Measurements from ENCODE around the gene MTF2.
A peak's percentile ranks its signal among the peaks of the same experiment; 100 is the strongest.

Gene MTF2

DNA sequence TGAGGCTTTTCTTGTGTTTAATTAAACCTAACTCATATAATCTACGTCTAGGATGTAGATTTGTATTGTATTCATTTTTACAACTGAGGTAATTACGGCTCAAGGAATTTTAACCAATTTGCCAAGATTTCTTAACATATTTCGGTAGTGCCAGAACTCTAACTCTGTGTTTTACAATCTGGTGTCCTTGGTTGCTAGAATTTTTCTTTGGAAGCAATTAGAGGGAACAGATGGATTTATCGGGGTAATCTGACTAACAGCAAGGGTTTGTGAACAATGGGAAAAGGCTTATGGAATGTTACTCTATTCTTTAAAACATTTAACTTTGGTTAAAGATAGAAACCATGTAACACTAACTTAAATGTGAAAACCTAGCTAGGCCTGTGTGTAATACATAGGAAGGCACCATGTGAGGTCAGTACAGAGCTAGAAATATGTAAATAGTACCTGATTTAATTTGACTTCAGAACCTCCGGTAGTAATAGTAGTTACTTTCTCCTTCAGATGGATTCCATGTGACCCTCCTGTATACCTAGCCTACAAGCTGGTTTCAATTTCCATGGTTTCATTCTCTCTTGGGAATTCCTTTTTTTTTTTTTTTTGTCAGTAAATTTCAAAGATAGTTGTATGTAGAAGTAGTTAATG, 1.2 kb downstream of the MTF2 start:
- in situ Hi-C loops (cut with MboI; ENCODE audit: low pct_unique_long_range_greater_than_20kb, low sequenced_read_pairs, unreplicated experiment), result no loop called here
- peak; percentile 79 for DNase-seq (ENCODE audit: low spot score)
- TF ChIP-seq, protein P1, sequence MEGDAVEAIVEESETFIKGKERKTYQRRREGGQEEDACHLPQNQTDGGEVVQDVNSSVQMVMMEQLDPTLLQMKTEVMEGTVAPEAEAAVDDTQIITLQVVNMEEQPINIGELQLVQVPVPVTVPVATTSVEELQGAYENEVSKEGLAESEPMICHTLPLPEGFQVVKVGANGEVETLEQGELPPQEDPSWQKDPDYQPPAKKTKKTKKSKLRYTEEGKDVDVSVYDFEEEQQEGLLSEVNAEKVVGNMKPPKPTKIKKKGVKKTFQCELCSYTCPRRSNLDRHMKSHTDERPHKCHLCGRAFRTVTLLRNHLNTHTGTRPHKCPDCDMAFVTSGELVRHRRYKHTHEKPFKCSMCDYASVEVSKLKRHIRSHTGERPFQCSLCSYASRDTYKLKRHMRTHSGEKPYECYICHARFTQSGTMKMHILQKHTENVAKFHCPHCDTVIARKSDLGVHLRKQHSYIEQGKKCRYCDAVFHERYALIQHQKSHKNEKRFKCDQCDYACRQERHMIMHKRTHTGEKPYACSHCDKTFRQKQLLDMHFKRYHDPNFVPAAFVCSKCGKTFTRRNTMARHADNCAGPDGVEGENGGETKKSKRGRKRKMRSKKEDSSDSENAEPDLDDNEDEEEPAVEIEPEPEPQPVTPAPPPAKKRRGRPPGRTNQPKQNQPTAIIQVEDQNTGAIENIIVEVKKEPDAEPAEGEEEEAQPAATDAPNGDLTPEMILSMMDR (IDR thresholded peaks at IDR 0.05; ENCODE audit: extremely low read depth, insufficient read depth, missing control alignments), result peak; percentile 68

DNA sequence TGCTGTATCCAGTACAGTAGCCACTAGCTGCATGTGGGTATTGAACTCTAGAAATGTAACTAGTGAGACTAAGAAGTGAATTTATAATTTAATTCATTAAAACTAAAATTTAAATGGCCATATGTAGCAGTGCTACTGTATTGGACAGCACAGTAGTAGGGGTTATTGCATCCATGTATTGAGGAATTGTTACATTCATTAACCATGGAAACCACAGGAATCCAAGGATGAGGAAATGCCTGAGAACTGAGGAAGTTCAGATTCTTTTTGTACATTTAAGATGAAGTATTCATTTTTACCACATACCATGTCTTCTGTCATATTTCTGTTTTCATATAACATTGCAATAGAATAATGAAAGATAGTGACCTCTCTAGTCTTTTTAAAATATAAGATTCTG, 2.6 kb downstream of the MTF2 start:
- TF ChIP-seq, protein P1 (IDR thresholded peaks at IDR 0.05; ENCODE audit: extremely low read depth, insufficient read depth, missing control alignments), result no peak
- DNase-seq (ENCODE audit: low spot score), result no peak
- in situ Hi-C loops (cut with MboI; ENCODE audit: low pct_unique_long_range_greater_than_20kb, low sequenced_read_pairs, unreplicated experiment), result no loop called here

DNA sequence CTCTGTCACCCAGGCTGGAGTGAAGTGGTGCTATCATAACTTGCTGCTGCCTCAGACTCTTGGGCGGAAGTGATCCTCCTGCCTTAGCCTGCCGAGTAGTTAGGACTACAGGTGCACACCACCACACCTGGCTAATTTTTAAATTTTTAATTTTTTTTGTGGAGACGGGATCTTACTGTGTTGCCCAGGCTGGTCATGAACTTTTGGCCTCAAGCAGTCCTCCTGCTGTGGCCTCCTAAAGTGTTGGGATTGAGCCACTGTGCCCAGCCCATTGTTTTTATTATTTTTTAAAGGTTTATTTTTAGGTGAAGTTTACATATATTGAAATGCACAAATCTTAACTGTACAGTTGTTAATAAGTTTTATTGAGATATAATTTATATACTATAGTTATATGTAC, 3.2 kb downstream of the MTF2 start:
- TF ChIP-seq, protein P1 (IDR thresholded peaks at IDR 0.05; ENCODE audit: extremely low read depth, insufficient read depth, missing control alignments), result no peak
- in situ Hi-C loops (cut with MboI; ENCODE audit: low pct_unique_long_range_greater_than_20kb, low sequenced_read_pairs, unreplicated experiment), result no loop called here
- DNase-seq (ENCODE audit: low spot score), result no peak

DNA sequence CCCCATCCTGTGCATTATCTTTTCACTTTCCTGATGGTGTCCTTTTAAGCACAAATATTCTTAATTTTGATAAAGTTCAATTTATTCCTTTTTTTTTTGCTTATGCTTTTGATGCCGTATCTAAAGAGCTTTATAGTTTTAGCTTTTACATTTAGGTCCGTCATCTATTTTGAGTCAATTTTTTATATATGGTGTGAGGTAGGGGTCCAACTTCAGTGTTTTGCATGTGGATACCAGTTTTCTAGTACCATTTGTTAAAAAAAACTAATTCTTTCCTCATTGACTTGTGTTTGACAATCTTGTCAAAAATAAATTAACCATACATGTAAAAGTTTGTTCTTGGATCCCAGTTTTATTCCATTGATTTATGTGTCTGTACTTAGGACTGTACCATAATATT, 4.9 kb downstream of the MTF2 start:
- DNase-seq (ENCODE audit: low spot score), result no peak
- in situ Hi-C loops (cut with MboI; ENCODE audit: low pct_unique_long_range_greater_than_20kb, low sequenced_read_pairs, unreplicated experiment), result no loop called here
- TF ChIP-seq, protein P1 (IDR thresholded peaks at IDR 0.05; ENCODE audit: extremely low read depth, insufficient read depth, missing control alignments), result no peak

DNA sequence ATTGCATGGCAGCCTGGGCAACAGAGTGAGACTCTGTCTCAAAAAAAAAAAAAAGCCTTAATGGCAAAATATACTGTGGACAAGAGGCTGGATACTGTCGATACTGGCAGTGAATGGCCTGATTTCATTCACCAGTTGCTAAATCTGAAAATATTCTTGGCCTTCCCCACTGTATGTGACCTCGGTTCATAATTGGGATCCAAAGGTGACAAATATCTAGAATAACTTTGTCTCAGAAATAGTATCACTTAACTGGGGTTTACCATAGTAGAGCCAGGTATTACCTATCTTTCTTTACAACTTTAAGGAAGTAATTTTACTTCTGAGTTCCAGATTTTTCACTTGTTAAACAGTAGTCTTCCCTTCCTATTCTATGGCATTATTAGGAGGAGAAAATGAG, 8.4 kb downstream of the MTF2 start:
- in situ Hi-C loops (cut with MboI; ENCODE audit: low pct_unique_long_range_greater_than_20kb, low sequenced_read_pairs, unreplicated experiment), result no loop called here
- DNase-seq (ENCODE audit: low spot score), result no peak
- TF ChIP-seq, protein P1 (IDR thresholded peaks at IDR 0.05; ENCODE audit: extremely low read depth, insufficient read depth, missing control alignments), result no peak

DNA sequence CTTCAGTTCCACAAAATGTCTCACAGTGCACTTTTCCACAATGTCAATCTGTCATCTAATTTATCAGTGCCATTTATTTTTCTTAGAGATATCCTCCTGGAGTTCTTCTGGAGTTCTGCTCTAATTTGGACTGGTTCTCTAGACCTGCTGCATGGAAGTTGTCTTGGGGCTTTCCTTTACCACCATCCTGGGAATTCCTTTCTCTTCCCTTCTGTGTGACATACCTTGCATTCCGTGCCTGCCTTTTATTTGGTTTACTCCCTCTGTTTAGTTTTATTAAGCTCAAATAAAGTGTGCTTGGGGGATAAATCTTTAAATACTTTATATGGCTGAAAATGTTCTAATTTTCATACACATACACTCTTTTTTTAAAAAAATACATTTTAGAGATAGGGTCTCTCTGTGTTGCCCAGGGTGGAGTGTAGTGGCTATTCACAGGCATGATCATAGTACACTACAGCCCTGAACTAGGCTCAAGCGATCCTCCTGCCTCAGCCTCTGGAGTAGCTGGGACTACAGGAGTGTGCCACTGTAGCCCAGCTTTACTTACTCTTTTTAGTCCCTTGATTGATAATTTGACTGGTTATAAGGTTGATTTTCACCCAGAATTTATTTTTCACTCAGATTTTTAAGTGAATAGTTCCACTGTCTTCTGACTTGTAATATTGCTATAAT, 14.4 kb downstream of the MTF2 start:
- TF ChIP-seq, protein P1 (IDR thresholded peaks at IDR 0.05; ENCODE audit: extremely low read depth, insufficient read depth, missing control alignments), result no peak
- DNase-seq (ENCODE audit: low spot score), result no peak
- in situ Hi-C loops (cut with MboI; ENCODE audit: low pct_unique_long_range_greater_than_20kb, low sequenced_read_pairs, unreplicated experiment), result no loop called here

All from GM13977 (cell line).